Transverse colon (tissue), 4 donors: ENCODE measurements around the gene STYXL2.

Experiments
- CTCF ChIP-seq, 5 experiments: fragments of 200-600 bp in 3 of 5; fragments of 450-650 bp in 2 of 5; sonication (generic) in 3 of 5; IDR thresholded peaks; 1 replicate in 2 of 5; 2 replicates in 3 of 5; pipeline ENCODE4 v1.5.1; 2016 to 2017; ENCODE audit warnings: antibody characterized with exemption in 5 of 5, inconsistent platforms in 3 of 5, mild to moderate bottlenecking in 2 of 5, moderate library complexity in 1 of 5
- POLR2AphosphoS5 ChIP-seq, 3 donors: sonication (generic); formaldehyde crosslinking; IDR thresholded peaks; one replicate each; pipeline ENCODE4 v1.6.1; 2016; ENCODE audit warnings: antibody characterized with exemption in 3 of 3

- TF ChIP-seq CTCF (IDR thresholded peaks at IDR 0.05) (no peak), POLR2AphosphoS5 (IDR thresholded peaks at IDR 0.05) (no peak)
Measured at GRCh38 chr1:167100730-167101129, 6.9 kb downstream of the STYXL2 start.
